ENCODE data around the gene STK32B.

STK32B gene

GRCh38 chr4:5078009-5078408 lies 26.7 kb downstream of the STK32B start:
- no peak for DNase-seq

- DNase-seq, result no peak
Observed at GRCh38 chr4:5079581-5079980, 28.3 kb downstream of the STK32B start.

GRCh38 chr4:5081441-5081999 lies 30.2 kb downstream of the STK32B start:
- no peak for DNase-seq

GRCh38 chr4:5082376-5082775 lies 31.1 kb downstream of the STK32B start:
- DNase-seq, result no peak

GRCh38 chr4:5084911-5085475 lies 33.7 kb downstream of the STK32B start:
- no peak for DNase-seq

- DNase-seq, result no peak
Observed at GRCh38 chr4:5086535-5086934, 35.3 kb downstream of the STK32B start.

- no peak for DNase-seq
Observed at GRCh38 chr4:5096261-5096660, 45.0 kb downstream of the STK32B start.

- DNase-seq, result no peak
Observed at GRCh38 chr4:5098176-5098575, 46.9 kb downstream of the STK32B start.

GRCh38 chr4:5100336-5100735 lies 49.1 kb downstream of the STK32B start:
- DNase-seq, result no peak

GRCh38 chr4:5100986-5101385 lies 49.7 kb downstream of the STK32B start:
- DNase-seq, result no peak

- no peak for DNase-seq
Observed at GRCh38 chr4:5101571-5101970, 50.3 kb downstream of the STK32B start.

- DNase-seq, result no peak
Observed at GRCh38 chr4:5110901-5111300, 59.6 kb downstream of the STK32B start.

GRCh38 chr4:5112333-5113095 lies 61.2 kb downstream of the STK32B start:
- no peak for DNase-seq

GRCh38 chr4:5114950-5115349 lies 63.7 kb downstream of the STK32B start:
- no peak for DNase-seq

GRCh38 chr4:5118091-5118786 lies 67.0 kb downstream of the STK32B start:
- no peak for DNase-seq

- no peak for DNase-seq
Observed at GRCh38 chr4:5118994-5119835, 67.9 kb downstream of the STK32B start.

- DNase-seq, result no peak
Observed at GRCh38 chr4:5120067-5120466, 68.8 kb downstream of the STK32B start.

GRCh38 chr4:5120468-5120867 lies 69.2 kb downstream of the STK32B start:
- DNase-seq, result no peak

GRCh38 chr4:5122114-5122513 lies 70.8 kb downstream of the STK32B start:
- no peak for DNase-seq

- DNase-seq, result no peak
Observed at GRCh38 chr4:5124876-5125275, 73.6 kb downstream of the STK32B start.

GRCh38 chr4:5125321-5125720 lies 74.0 kb downstream of the STK32B start:
- DNase-seq, result no peak

- DNase-seq, result no peak
Observed at GRCh38 chr4:5126231-5126630, 75.0 kb downstream of the STK32B start.

- no peak for DNase-seq
Observed at GRCh38 chr4:5126857-5127256, 75.6 kb downstream of the STK32B start.
